Head of caudate nucleus (tissue), 42 donors: ENCODE measurements around the gene CNBD2.
"Not testable (repeated sequence)": the region's sequence is repeated elsewhere in the genome, so short reads cannot be mapped to it uniquely, and the experiment has no call there.

ENCODE experiments used
- DNase-seq, 42 donors: peaks; one replicate each; pipeline versions ENCODE4 v3.0.0 to v3.0.0-alpha.2; 2020 to 2021; ENCODE audit warnings: mixed read lengths in 7 of 42
- intact Hi-C: fragments of 100-400 bp; cut with DNase I; formaldehyde crosslinking; loops from one replicate; pipeline ENCODE4 v1.15.0; 2022

The CNBD2 gene

DNA sequence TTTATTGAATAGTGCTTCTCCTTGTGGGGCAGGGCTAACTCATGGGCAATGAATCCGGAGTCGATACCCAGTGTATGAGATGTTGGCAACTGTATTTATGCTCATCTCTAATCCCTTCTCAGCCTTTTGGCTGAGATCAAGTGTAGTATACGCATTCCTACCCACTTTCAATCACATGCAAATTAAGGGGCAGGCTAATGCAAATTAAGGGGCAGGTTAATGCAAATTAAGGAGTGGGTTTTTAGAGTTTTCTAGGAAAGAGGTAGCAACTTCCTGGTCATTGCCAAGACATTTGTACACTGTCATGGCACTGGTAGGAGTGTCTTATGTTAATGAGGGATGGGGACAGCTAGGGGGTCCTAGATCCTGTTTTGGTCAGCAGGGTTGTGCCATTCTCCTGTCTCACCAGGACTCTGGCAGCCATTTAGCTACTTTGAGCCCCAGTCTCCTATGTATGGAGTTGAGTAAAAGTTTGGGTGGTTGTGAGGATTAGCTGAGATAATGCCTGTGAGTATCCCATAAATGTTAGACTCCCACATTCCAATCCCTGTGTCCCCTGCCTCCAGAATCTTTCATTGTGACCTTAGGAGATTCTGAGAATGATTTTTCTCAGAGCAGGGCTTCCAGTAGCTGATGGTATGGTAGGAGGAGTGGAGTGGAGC lies at the start of gene CNBD2:
Gene CNBD2 (plus strand): TSS at position 612 of the 662 bp plus-strand sequence. CDS start 173 bp downstream, outside the sequence.
- no peak for DNase-seq
- intact Hi-C loops, result no loop called here

DNA sequence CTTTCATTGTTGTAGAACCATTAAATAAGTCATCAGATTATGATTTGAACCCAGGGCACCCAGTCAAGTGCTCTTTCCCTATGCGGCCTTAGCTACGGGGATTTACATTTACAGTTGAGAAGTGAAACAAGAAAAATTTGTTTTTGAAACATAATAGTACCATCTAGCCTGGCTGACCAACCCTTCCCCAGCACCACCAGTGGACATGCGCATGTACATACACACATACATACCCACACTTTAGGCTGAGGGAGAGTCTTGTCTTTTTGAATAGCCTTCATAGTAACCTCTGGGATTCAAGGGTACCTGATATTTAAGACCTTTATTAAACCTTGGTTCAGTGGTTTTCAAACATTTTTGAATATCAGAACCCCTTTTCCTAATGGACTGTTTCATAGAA lies 47.9 kb upstream of the CNBD2 start:
- DNase-seq, result no peak
- intact Hi-C loops, result no loop called here

DNA sequence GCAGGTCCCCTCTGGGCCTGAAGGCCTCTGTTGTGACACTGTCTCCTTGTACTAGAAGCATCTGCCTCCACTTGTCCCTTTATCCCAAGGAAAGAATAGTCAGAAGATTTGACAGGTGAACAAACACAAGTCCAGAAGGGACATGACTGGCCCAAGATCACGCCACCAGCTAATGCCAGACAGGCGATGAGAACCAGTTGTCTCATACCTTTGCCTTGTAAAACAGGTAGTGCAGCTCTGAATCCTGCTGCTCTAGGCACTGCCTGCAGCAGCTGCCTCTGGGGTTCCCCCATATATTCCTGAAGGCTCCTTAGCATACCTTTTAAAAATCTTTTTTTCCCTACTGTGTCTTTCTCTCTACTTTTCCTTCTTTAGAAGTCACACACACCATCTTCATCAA lies 39.1 kb upstream of the CNBD2 start:
- intact Hi-C loops, result no loop called here
- DNase-seq, result no peak

DNA sequence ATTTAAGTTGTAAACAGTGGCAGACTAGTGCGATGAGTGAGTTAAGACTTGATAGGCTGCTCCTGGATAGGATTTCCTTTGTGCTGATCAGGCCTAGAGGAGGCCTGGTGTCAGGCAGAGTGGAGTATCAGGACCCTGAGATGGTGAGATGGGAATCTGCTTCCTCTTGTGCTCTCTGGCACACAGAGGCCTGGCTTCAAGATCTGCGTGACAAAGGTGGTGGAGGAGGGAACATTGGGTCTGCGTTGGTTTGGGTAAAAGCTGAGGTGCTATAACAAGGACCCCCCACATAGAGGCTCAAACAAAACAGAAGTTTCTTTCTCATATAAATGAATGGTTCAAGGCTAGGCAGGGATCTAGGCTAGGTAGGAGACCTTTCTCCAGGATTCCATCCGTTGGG lies 34.3 kb upstream of the CNBD2 start:
- intact Hi-C loops, result no loop called here
- no peak for DNase-seq

DNA sequence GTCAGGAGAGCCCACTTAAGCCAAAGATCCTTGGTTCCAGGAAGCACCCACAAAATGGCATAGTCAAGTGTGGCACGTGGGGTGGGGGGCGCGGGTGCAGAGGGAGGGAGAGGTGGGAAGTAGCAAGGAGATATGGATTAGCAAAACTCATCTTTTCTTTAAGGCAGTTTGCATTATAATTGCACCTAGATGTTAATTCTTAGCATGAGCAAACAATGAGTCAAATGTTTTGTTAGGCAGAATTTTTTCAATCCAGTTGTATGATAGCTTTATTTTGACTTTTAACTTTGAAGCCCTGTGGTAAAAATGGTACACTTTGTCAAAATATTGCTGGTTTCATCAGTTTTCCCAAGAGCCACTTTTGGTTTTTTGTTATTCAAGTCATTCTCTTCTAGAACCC lies 29.1 kb upstream of the CNBD2 start:
- intact Hi-C loops, result no loop called here
- DNase-seq, result no peak

DNA sequence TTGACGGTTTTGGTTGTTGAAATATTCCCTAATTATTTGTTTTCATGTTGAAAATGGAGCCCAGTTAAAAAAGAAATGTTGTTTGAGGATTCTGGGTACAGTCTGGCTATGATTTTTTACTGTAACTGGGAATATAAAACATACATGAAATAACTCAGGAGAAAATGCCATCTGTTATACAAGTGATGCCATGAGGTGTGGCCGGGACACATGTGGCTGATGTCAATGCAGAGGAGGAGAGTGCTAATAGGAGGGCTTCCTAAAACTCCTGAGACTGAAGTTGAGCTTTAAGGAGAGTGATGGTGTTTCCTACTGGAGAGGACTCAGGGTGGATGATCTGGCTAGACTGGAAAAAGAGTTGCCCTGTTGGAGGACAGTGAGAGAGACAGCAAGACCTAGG lies 26.8 kb upstream of the CNBD2 start:
- DNase-seq, result no peak

DNA sequence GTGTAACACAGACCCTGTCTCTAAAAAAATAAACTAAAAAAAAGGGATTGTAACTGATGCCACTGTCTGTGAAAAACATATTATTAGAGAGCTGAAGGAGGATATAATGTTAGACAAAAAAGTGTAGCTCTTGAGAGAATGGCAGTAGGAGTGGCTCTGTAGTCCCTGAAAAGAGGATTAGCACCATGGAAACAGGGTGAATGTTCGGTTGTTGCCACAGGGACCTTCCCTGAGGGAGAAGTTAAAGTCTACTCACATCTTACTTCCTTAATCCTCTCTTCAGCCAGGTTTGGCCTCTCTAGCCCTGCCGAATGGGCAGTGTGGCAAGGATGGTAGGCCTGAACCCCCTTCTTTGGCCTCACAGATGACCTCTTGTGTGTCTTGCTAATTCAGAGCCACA lies 26.1 kb upstream of the CNBD2 start:
- DNase-seq, result peak in 13 of 42 donors; percentile 6 to 52 (median 26)
- intact Hi-C loops, result loop anchor here (10.0 kb wide), 1 partner anchor 197 kb away; the partner anchor contains the start of gene RBM39

More for the DNA sequence above, 26.8 kb upstream of the CNBD2 start:
- intact Hi-C loops, result loop anchor here (10.0 kb wide), 1 partner anchor 197 kb away; the partner anchor contains the start of gene RBM39

DNA sequence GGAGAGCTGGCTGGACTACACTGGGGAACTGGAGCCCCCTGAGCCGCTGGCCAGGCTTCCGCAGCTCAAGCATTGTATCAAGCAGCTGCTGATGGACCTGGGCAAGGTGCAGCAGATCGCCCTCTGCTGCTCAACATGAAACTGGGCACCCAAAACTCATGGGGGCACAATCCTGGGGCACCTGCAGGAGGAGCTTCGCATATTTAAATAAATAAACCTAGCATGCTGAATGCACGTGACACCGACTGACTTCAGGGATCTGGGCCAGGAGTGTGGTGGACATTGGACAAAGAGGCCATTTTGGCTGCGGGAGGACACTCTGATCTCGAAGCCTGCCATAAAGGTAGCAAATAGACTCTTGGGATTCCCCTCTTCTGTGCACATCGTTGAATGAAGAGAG lies 20.9 kb upstream of the CNBD2 start:
- intact Hi-C loops, result loop anchor here (10.0 kb wide), 1 partner anchor 203 kb away; the partner anchor contains the start of gene RBM39
- no peak for DNase-seq

DNA sequence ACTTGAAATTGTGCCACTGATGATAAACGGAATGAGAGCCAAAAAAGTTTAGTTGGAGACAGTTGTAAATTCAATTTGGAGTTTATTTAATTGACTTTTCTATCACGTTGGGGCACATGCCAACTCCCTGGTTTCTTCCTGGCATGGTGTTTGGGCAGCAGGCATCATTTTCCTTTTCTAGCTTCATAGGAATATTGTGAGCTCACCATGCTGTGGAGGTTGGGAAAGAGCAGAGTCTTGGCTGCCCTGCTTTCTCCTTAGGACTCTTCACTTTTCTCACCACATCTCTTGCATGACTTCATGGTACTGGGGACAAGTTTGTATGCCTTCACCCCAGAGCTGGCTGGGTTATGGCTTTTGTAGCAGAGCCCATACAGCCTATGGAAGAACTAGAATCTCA lies 20.5 kb upstream of the CNBD2 start:
- no peak for DNase-seq
- intact Hi-C loops, result loop anchor here (10.0 kb wide), 1 partner anchor 203 kb away; the partner anchor contains the start of gene RBM39

DNA sequence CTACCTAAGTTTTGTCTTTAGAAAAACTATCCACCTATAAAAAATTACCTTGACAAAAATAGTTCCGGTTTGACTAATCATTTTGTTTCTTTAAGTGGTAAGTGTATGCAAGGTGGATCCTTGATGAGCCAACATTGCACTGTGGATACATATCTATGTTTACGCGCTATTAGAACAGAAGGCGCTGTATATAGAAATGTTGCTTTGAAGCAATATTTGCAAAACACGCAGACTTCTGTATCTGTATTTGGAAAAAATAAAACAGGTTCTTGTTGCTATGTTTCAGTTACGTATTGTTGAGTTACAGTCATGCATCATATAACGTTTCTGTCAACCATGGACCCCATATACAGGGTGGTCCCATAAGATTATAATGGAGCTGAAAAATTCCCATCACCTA lies 18.3 kb upstream of the CNBD2 start:
- intact Hi-C loops, result no loop called here
- DNase-seq, result no peak

DNA sequence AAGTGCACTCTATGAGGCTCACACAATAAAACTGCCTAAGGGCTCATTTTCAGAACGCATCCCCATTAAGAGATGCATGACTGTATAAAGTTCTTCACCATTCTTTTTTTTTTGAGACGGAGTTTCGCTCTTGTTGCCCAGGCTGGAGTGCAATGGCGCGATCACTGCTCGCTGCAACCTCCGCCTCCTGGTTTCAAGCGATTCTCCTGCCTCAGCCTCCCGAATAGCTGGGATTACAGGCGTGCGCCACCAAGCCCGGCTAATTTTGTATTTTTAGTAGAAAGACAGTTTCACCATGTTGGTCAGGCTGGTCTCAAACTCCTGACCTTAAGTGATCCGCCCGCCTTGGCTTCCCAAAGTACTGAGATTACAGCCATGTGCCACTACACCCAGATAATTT lies 16.3 kb upstream of the CNBD2 start:
- DNase-seq, intact Hi-C loops: not testable (repeated sequence)

DNA sequence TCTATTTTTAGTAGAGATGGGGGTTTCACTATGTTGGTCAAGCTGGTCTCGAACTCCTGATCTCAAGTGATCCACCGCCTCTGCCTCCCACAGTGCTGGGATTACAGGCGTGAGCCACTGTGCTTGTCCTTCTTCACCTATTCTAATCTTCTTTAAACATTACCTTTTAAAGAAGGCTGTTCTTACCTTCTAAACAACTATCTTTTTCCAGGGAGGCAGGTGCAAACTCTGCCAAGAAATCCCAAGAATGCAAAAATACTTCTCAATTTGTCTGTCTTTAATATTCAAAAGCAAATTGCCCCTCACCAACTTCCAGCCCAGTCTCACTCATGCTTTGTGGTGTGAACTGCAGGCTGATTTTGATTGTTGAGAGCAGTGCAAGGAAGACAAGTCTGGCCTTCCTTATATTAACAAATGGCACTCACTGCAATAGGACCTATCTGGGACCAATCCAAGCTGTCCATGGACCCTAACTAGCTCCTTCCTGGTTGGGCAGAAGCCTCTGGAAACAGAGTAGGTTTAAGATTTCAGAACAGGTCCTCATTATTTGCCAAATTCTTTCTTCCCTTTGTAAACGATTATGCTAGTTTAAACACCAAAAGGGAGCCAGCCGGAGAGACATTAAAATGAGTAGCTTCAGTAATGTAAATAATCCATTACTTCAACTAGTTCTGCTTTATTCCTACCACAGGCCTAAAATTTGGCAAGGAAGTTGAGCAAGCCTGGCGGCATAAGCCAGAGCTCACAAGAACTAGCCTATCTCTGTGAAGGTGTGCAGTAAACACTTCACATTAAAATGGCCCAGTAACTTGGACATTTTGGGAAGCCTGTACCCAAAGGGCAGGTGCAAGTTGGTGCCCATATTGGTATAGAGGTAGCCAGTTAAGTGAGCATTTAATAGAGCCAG lies 15.7 kb upstream of the CNBD2 start:
- DNase-seq, result no peak
- intact Hi-C loops, result no loop called here

DNA sequence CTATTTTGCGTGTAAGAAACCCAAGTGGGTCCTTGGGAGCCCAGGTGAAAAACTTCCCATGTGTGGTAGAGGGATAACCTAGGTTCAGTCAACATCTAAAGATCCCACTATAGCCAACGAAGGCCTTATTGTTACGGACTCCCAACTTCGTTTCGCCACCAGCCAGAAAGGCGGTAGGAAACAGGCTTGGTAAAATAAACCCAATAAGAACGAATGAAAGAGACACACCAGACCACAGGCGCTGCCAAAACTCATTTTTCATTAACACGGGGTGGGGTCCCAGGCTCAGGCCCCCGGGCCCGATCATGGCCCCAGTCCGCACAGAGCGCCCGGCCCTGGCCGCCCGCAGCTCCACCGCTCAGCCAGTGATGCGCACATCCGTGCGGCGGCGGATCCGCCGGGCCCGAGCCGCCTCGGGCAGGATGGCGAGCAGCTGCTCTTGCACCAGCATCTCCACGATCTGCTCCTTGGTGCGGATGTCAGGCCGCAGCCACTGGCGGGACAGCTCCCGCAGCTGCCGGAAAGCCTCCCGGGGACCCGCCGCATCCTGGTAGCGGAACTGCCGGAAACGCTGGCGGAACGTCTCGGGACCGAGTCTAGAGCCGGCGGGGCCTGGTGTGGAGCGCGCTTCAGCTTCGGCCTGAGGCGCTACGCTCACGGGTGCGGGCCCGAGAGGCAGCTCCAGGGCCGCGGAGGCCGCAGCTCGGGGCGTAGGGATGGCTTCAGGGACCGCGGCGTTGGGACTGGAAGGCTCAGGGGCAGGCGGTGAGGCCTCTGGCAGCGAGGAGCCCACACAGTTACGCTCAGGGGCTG lies 14.8 kb upstream of the CNBD2 start:
- peak in 36 of 42 donors; percentile 8 to 74 (median 51) for DNase-seq
- intact Hi-C loops, result no loop called here

DNA sequence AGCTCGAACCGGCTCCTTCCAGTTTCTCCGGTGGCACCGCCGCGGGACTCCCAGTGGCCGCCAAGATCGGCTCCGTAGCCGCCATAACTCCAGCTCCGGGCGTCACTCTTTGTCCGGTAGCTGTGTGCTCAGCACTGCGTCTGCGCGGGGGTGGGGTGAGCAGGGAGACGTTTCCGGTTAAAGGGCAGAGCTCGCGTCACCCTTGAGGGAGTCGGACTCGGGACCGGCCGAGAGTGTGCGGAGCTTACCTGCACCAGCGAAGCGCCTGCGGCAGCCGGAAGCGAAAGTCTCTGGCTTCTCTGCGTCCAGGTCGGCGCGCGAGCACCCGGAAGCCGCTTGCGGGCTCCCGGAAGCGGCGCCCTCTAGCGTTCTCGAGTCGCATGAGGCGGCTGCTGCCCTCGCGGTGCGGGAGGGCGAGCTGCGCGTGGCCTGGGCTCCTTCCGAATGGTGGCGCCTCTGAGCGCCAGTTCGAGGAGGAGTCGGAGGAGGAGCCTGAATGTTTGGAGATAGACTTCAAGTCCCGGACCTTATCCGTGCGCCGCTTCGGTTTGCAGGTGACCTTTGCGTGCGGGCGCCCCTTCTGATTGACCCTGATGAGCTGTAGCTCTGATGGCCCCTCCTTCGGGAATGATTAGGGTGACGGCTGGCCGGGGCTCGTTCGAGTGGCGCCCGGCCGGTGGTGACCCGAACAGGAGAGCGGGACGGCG lies 14.0 kb upstream of the CNBD2 start, which contains the start of gene SCAND1:
Gene SCAND1 (minus strand): TSS at position 303 of the 707 bp plus-strand sequence. CDS start 218 bp downstream, at position 85.
- intact Hi-C loops, result no loop called here
- peak; percentile 90 to 98 (median 95) for DNase-seq

DNA sequence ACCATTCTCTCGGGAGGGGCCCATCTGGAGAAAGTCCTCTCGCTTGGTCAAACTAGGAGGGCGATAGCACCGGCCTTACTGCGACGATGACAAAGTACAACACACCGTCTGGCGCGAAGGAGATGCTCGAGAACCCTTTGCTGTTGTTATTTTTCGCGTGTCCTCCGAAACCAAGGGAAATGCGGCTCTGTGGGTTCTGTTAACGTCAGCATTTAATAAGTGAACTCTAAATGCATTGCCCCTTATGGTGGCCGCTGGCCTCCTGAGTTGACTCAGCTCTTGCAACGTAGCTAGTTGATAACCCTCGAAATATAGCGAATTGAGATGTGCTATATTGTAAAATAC lies 13.5 kb upstream of the CNBD2 start:
- DNase-seq, result no peak

DNA sequence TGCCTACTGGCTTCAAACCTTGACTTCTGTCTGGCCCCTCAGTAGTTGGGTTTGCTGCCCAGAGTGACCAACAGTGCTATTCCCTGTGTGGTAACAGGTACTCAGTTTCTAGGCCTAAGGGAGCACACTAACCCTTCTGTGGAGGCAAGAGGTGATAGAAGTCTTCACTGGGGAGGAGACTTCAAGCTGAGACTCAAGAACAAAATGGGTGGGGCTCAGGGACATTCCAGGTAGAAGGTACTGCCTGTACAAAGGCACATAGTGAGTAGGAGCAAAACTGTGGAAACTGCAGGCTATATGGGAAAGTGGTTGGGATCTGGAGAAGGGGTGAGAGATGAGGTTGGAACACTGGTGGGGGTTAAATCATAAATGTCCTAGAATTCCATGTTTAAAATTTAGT lies 11.8 kb upstream of the CNBD2 start:
- intact Hi-C loops, result no loop called here
- DNase-seq, result no peak

More for the DNA sequence above, 13.5 kb upstream of the CNBD2 start:
- intact Hi-C loops, result no loop called here

DNA sequence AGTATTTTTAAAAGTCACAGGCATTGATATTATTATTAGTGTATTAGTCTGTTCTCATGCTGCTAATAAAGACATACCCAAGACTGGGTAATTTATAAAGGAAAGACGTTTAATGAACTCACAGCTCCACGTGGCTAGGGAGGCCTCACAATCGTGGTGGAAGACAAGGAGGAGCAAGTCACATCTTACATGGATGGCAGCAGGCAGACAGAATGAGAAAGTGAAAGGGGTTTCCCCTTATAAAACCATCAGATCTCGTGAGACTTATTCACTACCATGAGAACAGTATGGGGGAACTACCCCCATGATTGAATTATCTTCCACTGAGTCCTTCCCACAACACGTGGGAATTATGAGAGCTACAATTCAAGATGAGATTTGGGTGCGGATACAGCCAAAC lies 9.1 kb upstream of the CNBD2 start:
- intact Hi-C loops, DNase-seq: not testable (repeated sequence)

DNA sequence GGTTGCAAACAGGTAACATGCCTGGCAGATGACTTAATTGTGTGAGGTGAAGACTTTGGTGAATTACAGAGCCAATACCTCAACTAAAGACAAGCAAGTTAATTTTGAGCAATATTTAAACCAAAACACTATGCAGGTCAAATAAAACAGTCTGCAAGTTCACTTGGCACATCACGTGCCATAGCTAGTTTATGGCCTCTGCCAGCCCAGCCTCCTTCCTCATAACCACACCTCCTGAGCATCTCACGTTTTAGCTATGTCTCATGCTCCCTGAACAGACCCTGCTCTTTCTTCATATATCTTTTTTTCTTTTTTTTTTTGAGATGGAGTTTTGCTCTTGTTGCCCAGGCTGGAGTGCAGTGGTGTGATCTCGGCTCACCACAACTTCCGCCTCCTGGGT lies 4.5 kb upstream of the CNBD2 start:
- intact Hi-C loops, result no loop called here
- no peak for DNase-seq

DNA sequence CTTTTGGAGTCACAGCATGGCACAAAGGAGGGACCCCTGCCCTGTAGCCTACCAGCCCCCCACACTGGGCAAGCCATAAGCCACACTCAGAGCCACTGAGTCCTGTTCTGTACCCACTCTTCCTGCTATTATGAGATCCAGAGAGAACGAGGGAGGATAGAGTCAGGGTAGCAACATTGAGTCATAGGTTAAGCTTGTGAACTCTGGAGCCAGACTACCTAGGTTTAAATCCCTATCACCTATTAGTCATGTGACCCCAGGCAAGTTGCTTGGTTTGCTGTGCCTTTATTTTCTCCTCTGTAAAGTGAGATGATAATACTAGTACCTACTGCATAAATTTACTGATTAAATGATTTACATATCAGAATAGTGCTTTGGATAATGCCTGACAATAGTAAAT lies 540 bp downstream of the CNBD2 start:
- intact Hi-C loops, result no loop called here
- DNase-seq, result no peak
